Lower lobe of right lung (tissue), 2 donors: ENCODE data around the gene NUMB. TPM values are rescaled to one million over a fixed set of nuclear protein-coding genes. Genes with fewer than 3 reads are reported as not detected.

ENCODE experiments used
- ATAC-seq, 2 donors: fragments of 200-7000 bp; cut with Tn5 transposase; one replicate each; pipeline ENCODE4 v1.9.1; 2020 to 2022; ENCODE audit warnings: mild to moderate bottlenecking in 2 of 2, moderate library complexity in 2 of 2
- DNase-seq: peaks from one replicate; pipeline ENCODE4 v3.0.0-alpha.2; 2020
- H3K27ac ChIP-seq: fragments of 200-600 bp; one replicate; pipeline ENCODE4 v1.8.0; 2022
- H3K27me3 ChIP-seq: fragments of 200-600 bp; one replicate; pipeline ENCODE4 v1.8.0; 2022; ENCODE audit warnings: low read depth
- H3K36me3 ChIP-seq: fragments of 200-600 bp; one replicate; pipeline ENCODE4 v1.8.0; 2022; ENCODE audit warnings: mild to moderate bottlenecking
- H3K4me1 ChIP-seq: fragments of 200-600 bp; one replicate; pipeline ENCODE4 v1.8.0; 2022
- H3K4me3 ChIP-seq: fragments of 200-600 bp; one replicate; pipeline ENCODE4 v1.8.0; 2022; ENCODE audit warnings: mild to moderate bottlenecking
- H3K9me3 ChIP-seq: fragments of 200-600 bp; one replicate; pipeline ENCODE4 v1.8.0; 2022
- intact Hi-C: fragments of 100-400 bp; cut with DNase I; formaldehyde crosslinking; loops from one replicate; pipeline ENCODE4 v1.11.0; 2022
- total RNA-seq: library from RNA; stranded (reverse); fragmentation: NEBNext Ultra II Directional; extraction: Animal tissue kit (Norgen Biotek cat#: 25700); gene quantifications from one replicate; pipeline ENCODE4 v1.2.1, GENCODE V29; 2021
- TF ChIP-seq, protein P1 (sequence below): fragments of 200-600 bp; IDR thresholded peaks from one replicate; pipeline ENCODE4 v1.8.0; 2022; ENCODE audit warnings: antibody characterized with exemption, mild to moderate bottlenecking
- donor health status: DM: no; HTN: yes; CAD: no; lungs with severe emphysema.

Gene NUMB
- total RNA-seq, 1 donor from 2014 or later = 126 TPM

DNA sequence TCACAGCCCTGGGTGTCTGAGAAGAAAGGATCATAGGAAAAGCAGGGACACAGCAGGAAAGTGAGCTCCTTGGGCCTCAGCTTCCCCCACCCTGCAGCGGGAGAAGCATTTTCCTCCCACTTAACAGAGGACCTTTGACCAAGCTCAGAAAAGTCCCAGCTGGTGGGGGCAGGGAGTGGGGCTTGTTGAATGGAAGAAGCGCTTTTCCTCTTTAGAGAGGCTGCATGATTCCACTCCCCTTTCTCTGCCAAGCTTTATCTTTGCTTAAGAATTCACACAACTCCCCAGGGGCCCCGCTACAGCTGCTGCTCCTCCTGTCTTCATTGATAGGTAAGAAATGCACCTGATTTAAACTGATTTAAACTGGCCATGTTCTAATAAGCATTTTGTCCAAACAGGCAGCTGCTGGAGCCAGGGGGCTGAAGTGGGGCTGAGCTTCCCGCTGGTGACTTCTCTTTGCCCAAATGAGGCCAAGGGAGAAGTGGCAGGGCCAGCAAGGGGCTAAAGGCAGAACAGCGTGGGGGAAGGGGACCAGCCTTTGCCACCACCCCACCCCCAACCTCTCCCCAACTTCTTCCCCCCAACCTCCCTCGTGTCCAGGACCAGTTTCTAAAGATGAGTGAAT is 222.7 kb downstream of the NUMB start:
- Histone ChIP-seq H3K4me3 (no peak overlapping the region), H3K27me3 (peaks cover 41% of the 10 kb centered on the region), H3K4me1 (peaks cover 49% of the 10 kb centered on the region), H3K9me3 (no peaks in the 10 kb centered on the region), H3K27ac (no peak overlapping the region), H3K36me3 (no peaks in the 10 kb centered on the region)
- TF ChIP-seq, protein P1, sequence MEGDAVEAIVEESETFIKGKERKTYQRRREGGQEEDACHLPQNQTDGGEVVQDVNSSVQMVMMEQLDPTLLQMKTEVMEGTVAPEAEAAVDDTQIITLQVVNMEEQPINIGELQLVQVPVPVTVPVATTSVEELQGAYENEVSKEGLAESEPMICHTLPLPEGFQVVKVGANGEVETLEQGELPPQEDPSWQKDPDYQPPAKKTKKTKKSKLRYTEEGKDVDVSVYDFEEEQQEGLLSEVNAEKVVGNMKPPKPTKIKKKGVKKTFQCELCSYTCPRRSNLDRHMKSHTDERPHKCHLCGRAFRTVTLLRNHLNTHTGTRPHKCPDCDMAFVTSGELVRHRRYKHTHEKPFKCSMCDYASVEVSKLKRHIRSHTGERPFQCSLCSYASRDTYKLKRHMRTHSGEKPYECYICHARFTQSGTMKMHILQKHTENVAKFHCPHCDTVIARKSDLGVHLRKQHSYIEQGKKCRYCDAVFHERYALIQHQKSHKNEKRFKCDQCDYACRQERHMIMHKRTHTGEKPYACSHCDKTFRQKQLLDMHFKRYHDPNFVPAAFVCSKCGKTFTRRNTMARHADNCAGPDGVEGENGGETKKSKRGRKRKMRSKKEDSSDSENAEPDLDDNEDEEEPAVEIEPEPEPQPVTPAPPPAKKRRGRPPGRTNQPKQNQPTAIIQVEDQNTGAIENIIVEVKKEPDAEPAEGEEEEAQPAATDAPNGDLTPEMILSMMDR = no peak
- intact Hi-C loops = no loop called here
- DNase-seq = no peak
- ATAC-seq = no peak

DNA sequence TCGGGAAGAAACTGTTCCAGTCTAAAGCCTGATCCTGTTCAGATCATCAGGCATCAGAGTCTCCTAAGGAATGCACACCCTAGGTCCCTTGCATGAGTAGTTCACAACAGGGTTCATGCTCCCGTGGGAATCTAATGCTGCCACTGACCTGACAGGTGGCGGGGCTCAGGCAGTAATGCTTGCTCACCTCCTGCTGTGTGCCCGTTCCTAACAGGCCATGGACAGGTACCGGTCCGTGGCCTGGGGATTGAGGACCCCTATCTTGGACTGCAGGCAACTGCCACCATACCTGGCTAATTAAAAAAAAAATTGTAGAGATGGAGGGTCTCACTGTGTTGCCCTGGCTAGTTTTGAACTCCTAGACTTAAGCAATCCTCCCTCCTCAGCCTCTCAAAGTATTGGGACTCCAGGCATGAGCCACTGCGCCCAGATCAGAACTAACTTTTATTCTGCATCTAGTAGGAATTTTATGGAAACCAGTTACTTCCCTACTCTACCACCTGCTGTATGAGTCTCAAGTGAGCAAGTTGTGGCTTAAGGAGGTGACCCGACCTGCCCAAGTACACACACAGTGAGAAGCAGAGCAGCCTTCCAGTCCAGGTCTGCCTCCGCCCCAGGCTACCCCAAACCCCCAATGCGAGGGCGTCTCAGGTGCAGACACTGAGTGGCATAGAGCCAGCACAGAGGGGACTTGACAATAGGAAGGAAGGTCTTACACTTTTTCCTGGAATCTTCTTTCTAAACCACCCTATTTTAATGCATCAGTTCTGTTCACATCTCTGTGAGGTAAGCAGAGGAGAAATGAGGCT is 223.6 kb downstream of the NUMB start:
- no peak for DNase-seq
- intact Hi-C loops = no loop called here

DNA sequence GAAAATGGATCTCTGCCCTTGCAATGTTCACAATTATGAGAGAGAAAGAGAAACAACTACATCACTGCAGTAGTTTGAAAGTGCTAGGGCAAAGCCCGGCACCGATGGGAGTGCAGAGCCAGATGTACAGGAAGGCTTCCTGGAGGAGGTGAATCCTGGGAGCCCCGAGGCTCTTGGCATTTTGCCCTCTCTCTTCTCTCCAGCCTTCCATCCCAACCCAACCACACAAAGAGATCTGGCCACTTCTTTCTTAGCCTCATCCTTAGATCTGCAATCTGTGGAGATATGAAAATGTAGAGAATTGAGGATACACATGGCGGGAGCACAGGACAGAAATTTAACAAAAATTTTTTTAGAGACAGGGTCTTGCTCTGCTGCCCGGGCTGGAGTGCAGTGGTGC is 224.3 kb downstream of the NUMB start:
- no peak overlapping the region for H3K4me3 ChIP-seq
- peaks cover 26% of the 10 kb centered on the region for H3K27me3 ChIP-seq
- intact Hi-C loops = no loop called here
- H3K27ac ChIP-seq = no peak overlapping the region
- peaks cover 34% of the 10 kb centered on the region for H3K4me1 ChIP-seq
- ATAC-seq (no peak), DNase-seq (no peak)
- TF ChIP-seq, protein P1 = no peak
- H3K36me3 ChIP-seq = no peaks in the 10 kb centered on the region
- no peaks in the 10 kb centered on the region for H3K9me3 ChIP-seq

More for the DNA sequence above, 223.6 kb downstream of the NUMB start:
- Histone ChIP-seq H3K27me3 (peaks cover 34% of the 10 kb centered on the region), H3K4me3 (no peak overlapping the region), H3K27ac (no peak overlapping the region), H3K36me3 (no peaks in the 10 kb centered on the region), H3K9me3 (no peaks in the 10 kb centered on the region), H3K4me1 (peaks cover 40% of the 10 kb centered on the region)
- TF ChIP-seq, protein P1 = no peak
- ATAC-seq = no peak

DNA sequence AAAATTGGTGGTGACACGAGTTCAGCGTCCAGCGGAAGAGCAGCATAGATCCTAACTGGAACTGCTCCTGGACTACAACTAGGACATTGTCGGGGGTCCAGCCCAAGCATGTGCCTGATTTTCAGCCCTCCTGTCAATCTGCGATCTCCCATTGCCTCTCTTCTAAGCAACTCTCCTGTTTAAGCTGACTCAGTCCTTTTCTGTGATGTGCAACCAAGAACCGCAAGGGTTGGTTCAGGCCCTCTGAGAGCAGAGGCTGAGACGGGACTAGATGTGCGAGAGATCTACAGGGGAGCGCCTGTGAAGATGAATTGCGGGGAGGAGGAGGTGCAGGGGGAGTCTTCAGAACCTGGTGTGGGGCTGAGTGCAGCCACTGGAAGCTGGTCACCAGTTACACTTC is 224.8 kb downstream of the NUMB start:
- peaks cover 34% of the 10 kb centered on the region for H3K4me1 ChIP-seq

DNA sequence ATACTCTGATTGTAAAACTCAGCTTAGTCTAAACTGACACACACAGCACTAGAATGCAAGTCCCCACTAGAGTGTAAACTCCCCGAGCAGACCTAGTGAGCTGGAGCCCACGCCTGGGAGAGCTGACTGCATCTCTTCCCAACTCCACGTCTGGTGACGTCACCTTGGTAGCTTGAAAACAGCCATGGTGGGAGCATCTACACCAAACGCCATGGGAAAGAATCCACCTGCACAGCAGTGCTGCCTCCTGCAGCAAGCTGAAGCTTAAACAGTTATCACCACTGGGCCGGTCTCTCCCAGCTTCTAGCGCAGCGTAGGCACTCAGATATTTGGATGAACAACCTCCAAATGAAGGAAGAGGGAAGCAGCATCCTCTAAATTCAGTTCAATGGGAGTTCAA is 225.4 kb downstream of the NUMB start:
- Histone ChIP-seq H3K36me3 (no peaks in the 10 kb centered on the region), H3K4me1 (peaks cover 34% of the 10 kb centered on the region), H3K27ac (no peak overlapping the region), H3K9me3 (no peaks in the 10 kb centered on the region), H3K4me3 (no peak overlapping the region), H3K27me3 (peaks cover 16% of the 10 kb centered on the region)
- TF ChIP-seq, protein P1 = no peak
- intact Hi-C loops = no loop called here
- DNase-seq (no peak), ATAC-seq (no peak)

More for the DNA sequence above, 224.8 kb downstream of the NUMB start:
- Histone ChIP-seq H3K27me3 (peaks cover 22% of the 10 kb centered on the region), H3K36me3 (no peaks in the 10 kb centered on the region), H3K27ac (no peak overlapping the region), H3K4me3 (no peak overlapping the region), H3K9me3 (no peaks in the 10 kb centered on the region)
- TF ChIP-seq, protein P1 = no peak
- DNase-seq = no peak
- intact Hi-C loops = no loop called here
- ATAC-seq = no peak
